ENCODE results near the gene ADK.
"Not testable (repeated sequence)": the region's sequence is repeated elsewhere in the genome, so short reads cannot be mapped to it uniquely, and the experiment has no call there.

Gene ADK

GRCh38 chr10:74343804-74344203 lies 192.8 kb downstream of the ADK start:
- H3K27ac Mint-ChIP-seq = no peak overlapping the region
- DNase-seq = no peak
- ATAC-seq (replicated peaks) = no peak
- H3K36me3 Mint-ChIP-seq (ENCODE audit: insufficient read depth) = peaks cover 3% of the 10 kb centered on the region
- H3K4me1 Mint-ChIP-seq (ENCODE audit: low read depth in 2 of 2) = peaks cover 0 to 4% of the 10 kb centered on the region in 2 donors
- H3K27me3 Mint-ChIP-seq = no peaks in the 10 kb centered on the region
- H3K4me3 Mint-ChIP-seq = no peak overlapping the region
- H3K9me3 Mint-ChIP-seq = no peaks in the 10 kb centered on the region

GRCh38 chr10:74344306-74344705 lies 193.3 kb downstream of the ADK start:
- H3K36me3 Mint-ChIP-seq (ENCODE audit: insufficient read depth) = peaks cover 3% of the 10 kb centered on the region

DNA sequence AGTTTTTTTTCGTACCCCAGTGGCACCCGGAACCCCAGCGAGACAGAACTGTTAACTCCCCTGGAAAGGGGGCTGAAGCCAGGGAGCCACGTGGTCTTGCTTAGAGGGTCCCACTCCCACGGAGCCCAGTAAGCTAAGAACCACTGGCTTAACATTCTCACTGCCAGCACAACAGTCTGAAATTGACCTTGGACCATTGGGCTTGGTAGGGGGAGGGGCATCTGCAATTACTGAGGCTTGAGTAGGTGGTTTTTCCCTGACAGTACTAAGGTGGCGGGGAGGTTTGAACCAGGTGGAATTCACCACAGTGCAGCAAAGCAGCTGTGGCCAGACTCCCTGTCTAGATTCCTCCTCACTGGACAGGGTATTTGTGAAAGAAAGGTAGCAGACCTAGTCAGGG lies 196.5 kb downstream of the ADK start:
- no peak for ATAC-seq (replicated peaks)
- Mint-ChIP-seq H3K4me1 (ENCODE audit: low read depth in 2 of 2) (no peaks in the 10 kb centered on the region), H3K4me3 (no peak overlapping the region), H3K36me3 (ENCODE audit: insufficient read depth) (peaks cover 6% of the 10 kb centered on the region), H3K27ac (no peak overlapping the region), H3K9me3 (peaks cover 0 to 6% of the 10 kb centered on the region in 2 donors), H3K27me3 (no peaks in the 10 kb centered on the region)
- DNase-seq = no peak

More at GRCh38 chr10:74344306-74344705, 193.3 kb downstream of the ADK start:
- ATAC-seq (replicated peaks) (no peak), DNase-seq (no peak)
- no peak overlapping the region for H3K4me3 Mint-ChIP-seq
- peaks cover 0 to 2% of the 10 kb centered on the region in 2 donors for H3K4me1 Mint-ChIP-seq (ENCODE audit: low read depth in 2 of 2)
- H3K9me3 Mint-ChIP-seq = no peaks in the 10 kb centered on the region
- H3K27ac Mint-ChIP-seq = no peak overlapping the region
- no peaks in the 10 kb centered on the region for H3K27me3 Mint-ChIP-seq

GRCh38 chr10:74353021-74353420 lies 202.0 kb downstream of the ADK start:
- not testable (repeated sequence) for H3K4me1 Mint-ChIP-seq (ENCODE audit: low read depth in 2 of 2); H3K9me3 Mint-ChIP-seq; H3K27ac Mint-ChIP-seq; H3K36me3 Mint-ChIP-seq (ENCODE audit: insufficient read depth); DNase-seq; H3K4me3 Mint-ChIP-seq; H3K27me3 Mint-ChIP-seq; ATAC-seq (replicated peaks)

- Mint-ChIP-seq H3K9me3 (peaks cover 0 to 7% of the 10 kb centered on the region in 2 donors), H3K27ac (no peak overlapping the region), H3K27me3 (no peaks in the 10 kb centered on the region), H3K4me3 (no peak overlapping the region), H3K36me3 (ENCODE audit: insufficient read depth) (peaks cover 2% of the 10 kb centered on the region), H3K4me1 (ENCODE audit: low read depth in 2 of 2) (peaks cover 0 to 1% of the 10 kb centered on the region in 2 donors)
- ATAC-seq (replicated peaks) (no peak), DNase-seq (no peak)
These were observed 210.7 kb downstream of the ADK start for GRCh38 chr10:74361678-74362077.

- ATAC-seq (replicated peaks) (no peak), DNase-seq (no peak)
- no peak overlapping the region for H3K4me3 Mint-ChIP-seq
- H3K27ac Mint-ChIP-seq = no peak overlapping the region
- H3K27me3 Mint-ChIP-seq = no peaks in the 10 kb centered on the region
- H3K9me3 Mint-ChIP-seq = peaks cover 0 to 7% of the 10 kb centered on the region in 2 donors
- peaks cover 6% of the 10 kb centered on the region for H3K36me3 Mint-ChIP-seq (ENCODE audit: insufficient read depth)
- H3K4me1 Mint-ChIP-seq (ENCODE audit: low read depth in 2 of 2) = no peaks in the 10 kb centered on the region
These were observed 212.7 kb downstream of the ADK start for GRCh38 chr10:74363727-74364126.

GRCh38 chr10:74365109-74365508 lies 214.1 kb downstream of the ADK start:
- Mint-ChIP-seq H3K36me3 (ENCODE audit: insufficient read depth) (peaks cover 6% of the 10 kb centered on the region), H3K4me3 (no peak overlapping the region), H3K27me3 (no peaks in the 10 kb centered on the region), H3K4me1 (ENCODE audit: low read depth in 2 of 2) (no peaks in the 10 kb centered on the region), H3K9me3 (peaks cover 0 to 7% of the 10 kb centered on the region in 2 donors), H3K27ac (no peak overlapping the region)
- no peak for DNase-seq
- no peak for ATAC-seq (replicated peaks)

DNA sequence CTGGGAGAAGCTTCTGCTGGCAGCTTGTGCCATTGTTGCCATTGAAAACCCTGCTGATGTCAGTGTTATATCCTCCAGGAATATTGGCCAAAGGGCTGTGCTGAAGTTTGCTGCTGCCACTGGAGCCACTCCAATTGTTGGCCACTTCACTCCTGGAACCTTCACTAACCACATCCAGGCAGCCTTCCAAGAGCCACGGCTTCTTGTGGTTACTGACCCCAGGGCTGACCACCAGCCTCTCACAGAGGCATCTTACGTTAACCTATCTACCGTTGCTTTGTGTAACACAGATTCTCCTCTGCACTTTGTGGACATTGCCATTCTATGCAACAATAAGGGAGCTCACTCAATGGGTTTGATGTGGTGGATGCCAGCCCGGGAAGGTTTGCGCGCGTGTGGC lies 220.7 kb downstream of the ADK start:
- H3K36me3 Mint-ChIP-seq (ENCODE audit: insufficient read depth) = peaks cover 4% of the 10 kb centered on the region
- no peaks in the 10 kb centered on the region for H3K9me3 Mint-ChIP-seq
- no peaks in the 10 kb centered on the region for H3K4me1 Mint-ChIP-seq (ENCODE audit: low read depth in 2 of 2)
- H3K27me3 Mint-ChIP-seq = no peaks in the 10 kb centered on the region
- no peak for ATAC-seq (replicated peaks)
- H3K4me3 Mint-ChIP-seq = no peak overlapping the region
- no peak overlapping the region for H3K27ac Mint-ChIP-seq
- no peak for DNase-seq

- H3K27ac Mint-ChIP-seq = no peak overlapping the region
- peaks cover 0 to 2% of the 10 kb centered on the region in 2 donors for H3K4me1 Mint-ChIP-seq (ENCODE audit: low read depth in 2 of 2)
- H3K9me3 Mint-ChIP-seq = no peaks in the 10 kb centered on the region
- peaks cover 4% of the 10 kb centered on the region for H3K36me3 Mint-ChIP-seq (ENCODE audit: insufficient read depth)
- DNase-seq (no peak), ATAC-seq (replicated peaks) (no peak)
- H3K27me3 Mint-ChIP-seq = no peaks in the 10 kb centered on the region
- no peak overlapping the region for H3K4me3 Mint-ChIP-seq
These were observed 222.0 kb downstream of the ADK start for GRCh38 chr10:74373059-74373458.

DNA sequence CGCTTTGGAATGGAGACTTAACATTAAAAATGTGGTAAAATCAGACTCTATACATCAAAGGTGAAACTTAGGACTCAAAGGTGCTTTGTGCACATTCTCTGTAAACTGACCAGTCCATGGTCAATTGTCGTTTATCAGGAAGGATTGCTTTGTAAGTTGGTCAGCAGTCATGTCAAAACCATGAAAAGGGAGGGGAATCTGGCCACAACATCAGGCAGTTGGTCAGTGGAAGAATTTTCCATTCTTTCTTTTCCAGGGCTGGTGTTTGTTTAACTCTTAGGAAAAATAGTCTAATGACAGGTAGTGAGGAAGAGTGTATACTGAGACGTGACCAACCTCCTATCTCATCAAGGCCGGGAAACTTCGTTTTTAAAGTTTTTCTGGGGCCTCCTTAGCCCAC lies 226.5 kb downstream of the ADK start:
- no peak for DNase-seq
- peaks cover 0 to 2% of the 10 kb centered on the region in 2 donors for H3K4me1 Mint-ChIP-seq (ENCODE audit: low read depth in 2 of 2)
- no peak overlapping the region for H3K27ac Mint-ChIP-seq
- H3K27me3 Mint-ChIP-seq = no peaks in the 10 kb centered on the region
- H3K9me3 Mint-ChIP-seq = no peaks in the 10 kb centered on the region
- ATAC-seq (replicated peaks) = no peak
- no peak overlapping the region for H3K4me3 Mint-ChIP-seq
- no peaks in the 10 kb centered on the region for H3K36me3 Mint-ChIP-seq (ENCODE audit: insufficient read depth)

DNA sequence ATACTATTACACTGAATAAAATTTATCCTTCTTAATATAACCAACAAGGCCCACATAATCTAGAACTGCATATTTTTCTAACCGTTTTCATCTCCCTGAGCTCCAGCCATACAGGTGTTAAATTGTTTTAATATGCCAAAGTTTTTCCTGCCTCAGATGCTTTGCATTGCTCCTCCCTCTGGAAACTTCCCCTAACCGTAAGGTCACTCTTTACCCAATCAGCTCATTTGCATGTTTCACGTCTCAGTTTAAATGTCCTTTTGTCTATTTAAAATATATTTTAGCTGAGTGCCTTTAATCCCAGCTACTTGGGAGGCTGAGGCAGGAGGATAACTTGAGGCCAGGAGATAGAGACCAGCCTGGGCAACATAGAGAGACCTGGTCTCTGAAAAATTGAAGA lies 228.5 kb downstream of the ADK start:
- Mint-ChIP-seq H3K4me3 (no peak overlapping the region), H3K36me3 (ENCODE audit: insufficient read depth) (no peaks in the 10 kb centered on the region), H3K27me3 (no peaks in the 10 kb centered on the region), H3K27ac (no peak overlapping the region), H3K4me1 (ENCODE audit: low read depth in 2 of 2) (peaks cover 3 to 6% of the 10 kb centered on the region in 2 donors), H3K9me3 (no peaks in the 10 kb centered on the region)
- DNase-seq = no peak
- no peak for ATAC-seq (replicated peaks)

DNA sequence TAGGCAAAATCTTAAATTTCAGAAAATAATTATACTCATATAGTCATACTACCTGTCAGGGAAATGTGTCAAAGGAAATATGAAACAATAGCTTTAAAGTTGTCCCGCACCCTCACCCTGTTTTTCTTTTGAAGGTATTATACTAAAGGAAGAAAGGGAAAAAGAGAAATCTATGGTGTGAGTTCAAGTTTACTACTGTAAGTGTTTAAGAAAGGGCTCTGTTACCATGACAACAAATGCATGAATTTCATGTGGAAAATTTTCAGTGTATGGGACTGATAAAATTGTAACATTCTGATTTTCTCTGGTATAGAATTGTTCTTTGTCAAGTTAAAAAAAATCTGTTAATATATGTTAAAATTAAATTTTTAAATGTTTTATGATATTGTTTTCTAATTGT lies 229.8 kb downstream of the ADK start:
- Mint-ChIP-seq H3K4me1 (ENCODE audit: low read depth in 2 of 2) (peaks cover 7 to 8% of the 10 kb centered on the region in 2 donors), H3K4me3 (no peak overlapping the region), H3K9me3 (no peaks in the 10 kb centered on the region), H3K27me3 (no peaks in the 10 kb centered on the region), H3K27ac (no peak overlapping the region), H3K36me3 (ENCODE audit: insufficient read depth) (no peaks in the 10 kb centered on the region)
- no peak for DNase-seq
- ATAC-seq (replicated peaks) = no peak

DNA sequence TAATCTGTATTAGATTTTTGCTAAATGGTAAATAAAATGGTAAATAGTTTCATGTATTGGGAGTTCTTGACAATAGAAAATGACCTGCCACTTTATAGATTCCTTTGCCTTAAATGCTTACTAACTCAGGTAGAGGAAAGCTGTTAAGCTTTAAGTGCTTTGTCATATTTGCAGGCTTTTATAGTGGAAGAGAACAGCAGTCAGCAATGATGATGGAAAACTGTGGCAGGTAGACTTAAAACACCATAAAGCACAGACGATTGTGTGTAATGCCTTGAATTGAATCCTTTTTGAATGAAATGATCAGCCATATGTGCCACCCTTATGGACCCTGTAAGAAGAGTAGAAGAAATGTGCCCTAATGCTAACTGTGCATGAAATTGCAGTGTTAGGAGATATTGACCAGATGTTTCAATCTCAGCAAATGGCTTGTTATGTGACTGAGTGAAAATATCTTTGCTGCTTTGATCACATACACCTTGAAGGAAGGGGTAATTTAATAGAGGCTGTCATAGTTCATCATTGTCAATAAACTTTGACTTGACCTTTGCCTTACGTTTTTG lies 230.4 kb downstream of the ADK start:
- ATAC-seq (replicated peaks) (no peak), DNase-seq (no peak)
- no peak overlapping the region for H3K27ac Mint-ChIP-seq
- no peaks in the 10 kb centered on the region for H3K27me3 Mint-ChIP-seq
- H3K4me1 Mint-ChIP-seq (ENCODE audit: low read depth in 2 of 2) = peaks cover 7 to 8% of the 10 kb centered on the region in 2 donors
- no peak overlapping the region for H3K4me3 Mint-ChIP-seq
- H3K36me3 Mint-ChIP-seq (ENCODE audit: insufficient read depth) = no peaks in the 10 kb centered on the region
- H3K9me3 Mint-ChIP-seq = no peaks in the 10 kb centered on the region

- Mint-ChIP-seq H3K27me3 (no peaks in the 10 kb centered on the region), H3K4me1 (ENCODE audit: low read depth in 2 of 2) (peaks cover 6 to 7% of the 10 kb centered on the region in 2 donors), H3K9me3 (no peaks in the 10 kb centered on the region), H3K4me3 (no peak overlapping the region), H3K36me3 (ENCODE audit: insufficient read depth) (no peaks in the 10 kb centered on the region), H3K27ac (no peak overlapping the region)
- ATAC-seq (replicated peaks) (no peak), DNase-seq (no peak)
These were observed 231.6 kb downstream of the ADK start for GRCh38 chr10:74382663-74383062.

- ATAC-seq (replicated peaks) = no peak
- Mint-ChIP-seq H3K4me1 (ENCODE audit: low read depth in 2 of 2) (peaks cover 6 to 7% of the 10 kb centered on the region in 2 donors), H3K4me3 (no peak overlapping the region), H3K27ac (no peak overlapping the region), H3K9me3 (no peaks in the 10 kb centered on the region), H3K36me3 (ENCODE audit: insufficient read depth) (no peaks in the 10 kb centered on the region), H3K27me3 (no peaks in the 10 kb centered on the region)
- no peak for DNase-seq
These were observed 232.6 kb downstream of the ADK start for GRCh38 chr10:74383642-74384041.

Measured in effector memory CD8-positive, alpha-beta T cell (primary cell).